Left lung (tissue), 10 donors: ENCODE results near the gene RNF144A. TPM values are rescaled to one million over a fixed set of nuclear protein-coding genes. Genes with fewer than 3 reads are reported as not detected.

Source experiments
- ATAC-seq: fragments of 200-7000 bp; cut with Tn5 transposase; one replicate; pipeline ENCODE4 v1.9.1; 2020; ENCODE audit warnings: moderate library complexity
- DNase-seq, 4 donors: peaks; one replicate each; pipeline ENCODE4 v3.0.0-alpha.2; 2013 to 2020
- H3K27ac ChIP-seq, 2 donors: fragments of 200-600 bp; sonication (generic) in 1 of 2; one replicate each; pipeline versions ENCODE4 v1.5.0 to v1.8.0; 2020 to 2021
- H3K27me3 ChIP-seq, 2 donors: fragments of 200-600 bp; sonication (generic) in 1 of 2; one replicate each; pipeline versions ENCODE4 v1.5.0 to v1.8.0; 2020 to 2021
- H3K36me3 ChIP-seq, 2 donors: fragments of 200-600 bp; sonication (generic) in 1 of 2; one replicate each; pipeline versions ENCODE4 v1.5.0 to v1.8.0; 2020 to 2021
- H3K4me1 ChIP-seq, 2 donors: fragments of 200-600 bp; one replicate each; pipeline ENCODE4 v1.8.0; 2021
- H3K4me3 ChIP-seq, 2 donors: fragments of 200-600 bp; sonication (generic) in 1 of 2; one replicate each; pipeline versions ENCODE4 v1.5.0 to v1.8.0; 2020 to 2021; ENCODE audit warnings: mild to moderate bottlenecking in 1 of 2
- H3K9me3 ChIP-seq, 2 donors: fragments of 200-600 bp; sonication (generic) in 1 of 2; one replicate each; pipeline versions ENCODE4 v1.5.0 to v1.8.0; 2020 to 2021
- CTCF ChIP-seq, 2 donors: fragments of 200-600 bp; sonication (generic) in 1 of 2; IDR thresholded peaks; one replicate each; pipeline versions ENCODE4 v1.5.0 to v1.8.0; 2021; ENCODE audit warnings: antibody characterized with exemption in 2 of 2
- intact Hi-C, 2 donors: fragments of 100-400 bp; cut with DNase I; formaldehyde crosslinking; loops; one replicate each; pipeline versions ENCODE4 v1.11.2 to v1.14.2; 2022
- polyA plus RNA-seq, 6 donors: library from polyadenylated mRNA; unstranded; fragments of 120-200 nt; gene quantifications; one replicate each; pipeline ENCODE4 v1.2.1, GENCODE V29; 2013; ENCODE audit not compliant: insufficient read length in 6 of 6
- total RNA-seq, 2 donors: library from RNA; stranded (reverse); fragmentation: NEBNext Ultra II Directional; extraction: Animal tissue kit (Norgen Biotek cat#: 25700); gene quantifications; one replicate each; pipeline ENCODE4 v1.2.1, GENCODE V29; 2021
- donor health status: DM: no; HTN: yes; CAD: no.
- donor health status: DM: no; HTN: no; CAD: no.

The RNF144A gene
- total and polyA plus RNA-seq, 8 donors: 9.9 to 36.5 (median 30.7) TPM

- peak in 1 of 4 donors; percentile 86 for DNase-seq
- Histone ChIP-seq H3K4me3 (peak overlapping the region; percentile 56 to 63), H3K36me3 (no peaks in the 10 kb centered on the region), H3K9me3 (no peaks in the 10 kb centered on the region), H3K4me1 (peaks cover 0 to 21% of the 10 kb centered on the region in 2 donors), H3K27ac (peak overlapping the region; percentile 33 to 66), H3K27me3 (no peaks in the 10 kb centered on the region)
- no peak for TF ChIP-seq CTCF (IDR thresholded peaks at IDR 0.05)
- ATAC-seq: peak; percentile 45
- intact Hi-C loops: loop anchor here in 1 of 2 donors (5.0 to 10.0 kb wide), 2 partner anchors 89 to 117 kb away; no protein-coding TSS in a partner anchor
Observed at GRCh38 chr2:6917761-6918421, 679 bp downstream of the RNF144A start.

DNA sequence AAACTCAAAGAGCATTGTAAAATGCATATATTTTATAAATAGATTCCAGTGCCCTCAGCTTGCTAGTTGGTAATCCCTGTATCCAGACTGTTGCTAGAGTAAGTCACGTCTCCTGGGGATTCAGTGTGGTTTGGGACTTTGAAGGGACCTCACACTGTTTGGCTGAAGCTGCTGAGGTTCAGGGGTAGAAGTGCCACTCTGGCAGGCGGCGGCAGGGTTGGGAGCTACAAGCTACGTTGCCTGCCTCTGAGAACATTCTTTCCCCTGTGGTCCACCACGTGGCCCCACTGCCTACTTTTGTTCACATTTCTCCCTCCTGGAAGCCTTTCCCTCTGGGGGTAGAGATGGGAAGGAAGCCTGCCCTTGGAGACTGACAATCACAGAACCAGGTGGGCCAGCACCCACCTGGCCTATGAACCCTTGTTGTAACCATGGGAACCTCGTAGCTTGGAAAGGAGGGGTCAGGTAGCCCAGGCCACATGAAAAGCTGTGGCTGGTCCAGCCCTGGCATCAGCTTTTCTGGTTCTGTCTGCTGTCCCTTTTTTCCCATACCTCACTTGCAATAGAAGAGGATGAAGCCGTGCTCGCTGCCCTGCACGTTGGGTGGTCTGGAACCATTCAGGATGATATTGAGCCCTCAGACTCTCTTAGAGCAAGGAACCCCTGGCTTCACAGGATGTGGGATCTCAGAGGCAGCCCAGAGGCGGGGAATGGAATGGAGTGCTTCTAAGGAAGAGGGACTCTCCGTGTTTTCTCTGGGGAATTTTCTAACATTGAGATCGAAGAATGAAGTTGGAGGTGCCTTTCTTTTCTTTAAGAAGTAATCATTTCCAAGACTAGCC is 2.9 kb downstream of the RNF144A start:
- H3K27ac ChIP-seq: no peak overlapping the region
- no peaks in the 10 kb centered on the region for H3K36me3 ChIP-seq

GRCh38 chr2:6920743-6921064 is 3.5 kb downstream of the RNF144A start:
- H3K4me3 ChIP-seq: no peak overlapping the region
- H3K36me3 ChIP-seq: no peaks in the 10 kb centered on the region
- no peak overlapping the region for H3K27ac ChIP-seq
- no peaks in the 10 kb centered on the region for H3K27me3 ChIP-seq
- intact Hi-C loops: no loop called here
- ATAC-seq: no peak
- TF ChIP-seq CTCF (IDR thresholded peaks at IDR 0.05): no peak
- peaks cover 0 to 28% of the 10 kb centered on the region in 2 donors for H3K4me1 ChIP-seq
- H3K9me3 ChIP-seq: no peaks in the 10 kb centered on the region
- no peak for DNase-seq

More for the DNA sequence above, 2.9 kb downstream of the RNF144A start:
- intact Hi-C loops: loop anchor here in 1 of 2 donors (5.0 to 10.0 kb wide), 2 partner anchors 87 to 115 kb away; no protein-coding TSS in a partner anchor
- no peaks in the 10 kb centered on the region for H3K27me3 ChIP-seq
- TF ChIP-seq CTCF (IDR thresholded peaks at IDR 0.05): no peak
- H3K4me1 ChIP-seq: peaks cover 0 to 28% of the 10 kb centered on the region in 2 donors
- no peak for ATAC-seq
- no peak overlapping the region for H3K4me3 ChIP-seq
- H3K9me3 ChIP-seq: no peaks in the 10 kb centered on the region
- no peak for DNase-seq

GRCh38 chr2:6921321-6921922 is 4.2 kb downstream of the RNF144A start:
- Histone ChIP-seq H3K27ac (no peak overlapping the region), H3K9me3 (no peaks in the 10 kb centered on the region), H3K27me3 (no peaks in the 10 kb centered on the region), H3K36me3 (no peaks in the 10 kb centered on the region), H3K4me3 (no peak overlapping the region), H3K4me1 (peaks cover 0 to 28% of the 10 kb centered on the region in 2 donors)
- intact Hi-C loops: no loop called here
- TF ChIP-seq CTCF (IDR thresholded peaks at IDR 0.05): no peak
- ATAC-seq: no peak
- no peak for DNase-seq

- intact Hi-C loops: no loop called here
- no peak overlapping the region for H3K27ac ChIP-seq
- H3K4me3 ChIP-seq: no peak overlapping the region
- H3K36me3 ChIP-seq: no peaks in the 10 kb centered on the region
- H3K27me3 ChIP-seq: no peaks in the 10 kb centered on the region
- TF ChIP-seq CTCF (IDR thresholded peaks at IDR 0.05): no peak
- peak in 1 of 4 donors; percentile 48 for DNase-seq
- H3K4me1 ChIP-seq: peaks cover 0 to 30% of the 10 kb centered on the region in 2 donors
- ATAC-seq: peak; percentile 37
- no peaks in the 10 kb centered on the region for H3K9me3 ChIP-seq
Observed at GRCh38 chr2:6922201-6922656, 5.0 kb downstream of the RNF144A start.
